Astrocyte of the spinal cord (primary cell): Measurements from ENCODE around the gene EPB41L1.

Source experiments
- DNase-seq: peaks from one replicate; pipeline ENCODE4 v3.0.0; 2011; ENCODE audit warnings: low read depth, low spot score
- H3K4me3 ChIP-seq: 2 replicates; pipeline ENCODE4 v1.5.1; 2011; ENCODE audit warnings: low read depth, mild to moderate bottlenecking, low read length, moderate library complexity
- CTCF ChIP-seq: IDR thresholded peaks from 2 replicates; pipeline ENCODE4 v1.5.1; 2012; ENCODE audit warnings: low read depth, mild to moderate bottlenecking, low read length, inconsistent platforms
- in situ Hi-C: cut with HindIII; loops from 2 replicates; pipeline ENCODE4 v1.10.0; 2017; ENCODE audit warnings: low sequenced_read_pairs

EPB41L1 gene

GRCh38 chr20:36193977-36194712 is 39.6 kb downstream of the EPB41L1 start:
- no peak for DNase-seq
- H3K4me3 ChIP-seq, result no peak overlapping the region
- in situ Hi-C loops, result no loop called here
- no peak for TF ChIP-seq CTCF

GRCh38 chr20:36196676-36197075 is 42.1 kb downstream of the EPB41L1 start:
- no peak overlapping the region for H3K4me3 ChIP-seq
- in situ Hi-C loops, result no loop called here
- TF ChIP-seq CTCF, result no peak
- no peak for DNase-seq

- H3K4me3 ChIP-seq, result no peak overlapping the region
- DNase-seq, result no peak
- TF ChIP-seq CTCF, result no peak
- in situ Hi-C loops, result no loop called here
Observed at GRCh38 chr20:36197271-36197670, 42.7 kb downstream of the EPB41L1 start.

DNA sequence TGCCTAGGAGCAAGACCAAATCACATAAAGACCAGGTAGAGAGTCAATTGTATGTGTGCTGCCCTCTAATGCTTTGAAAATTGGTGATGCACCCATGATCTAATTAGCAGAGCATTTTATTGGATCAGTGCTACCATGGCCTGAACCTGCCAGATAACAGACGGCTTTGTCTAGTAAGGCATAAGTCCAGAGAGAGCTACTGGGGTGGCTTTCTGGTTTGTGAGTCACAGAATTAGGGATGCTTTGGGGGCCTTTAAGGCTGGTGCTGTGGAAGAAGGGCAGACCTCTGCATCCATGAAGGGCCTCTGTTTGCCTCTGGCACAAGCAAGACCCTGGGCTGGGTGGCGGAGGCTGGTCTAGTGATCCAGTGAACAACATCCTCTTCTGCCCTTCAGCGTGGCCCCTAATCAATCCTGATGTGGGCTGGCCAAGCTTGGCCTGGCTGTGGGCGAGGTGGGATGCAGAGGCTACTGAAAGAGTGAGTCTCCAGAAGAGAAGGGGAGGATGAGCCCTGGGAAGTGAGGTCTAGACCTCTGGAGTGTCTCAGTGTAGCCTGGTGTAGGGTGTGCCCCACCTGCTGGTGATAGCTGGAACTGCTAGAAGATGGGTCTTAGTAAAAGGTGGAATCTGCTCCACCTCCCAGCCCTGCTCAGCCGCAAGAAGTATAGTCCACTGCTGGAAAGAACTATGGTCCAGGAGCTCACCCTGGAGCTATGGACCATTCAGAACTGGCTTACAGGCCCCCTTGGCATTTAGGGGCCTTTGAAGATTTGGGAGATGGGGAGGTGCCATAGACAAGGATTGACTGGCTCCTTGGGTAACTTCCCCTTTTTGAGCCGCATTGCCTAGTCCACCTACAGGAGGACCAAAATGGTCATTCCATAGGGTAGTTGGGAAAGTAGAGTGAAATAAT is 45.1 kb downstream of the EPB41L1 start:
- H3K4me3 ChIP-seq, result no peak overlapping the region
- DNase-seq, result peak; percentile 73
- peak; percentile 95 for TF ChIP-seq CTCF
- in situ Hi-C loops, result no loop called here

DNA sequence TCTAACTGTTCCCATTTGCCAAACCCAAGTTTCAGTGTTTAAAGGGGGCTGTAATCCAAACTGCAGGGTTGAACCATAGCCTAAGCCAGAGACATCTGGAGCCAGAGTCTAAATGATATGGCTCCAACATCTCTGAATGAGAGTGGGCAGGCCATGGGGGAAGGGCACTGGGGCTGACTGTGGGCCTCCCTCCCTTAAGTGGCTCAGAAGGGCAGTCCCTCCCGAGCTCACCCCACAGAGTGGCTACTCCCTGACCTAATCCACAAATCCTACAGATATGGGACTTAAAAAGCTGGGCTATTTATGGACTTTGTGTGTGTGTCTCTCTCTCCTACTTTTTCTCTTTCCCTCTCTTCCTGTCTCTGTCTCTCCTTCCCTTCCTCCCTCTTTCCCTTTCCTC is 45.9 kb downstream of the EPB41L1 start:
- in situ Hi-C loops, result no loop called here

DNA sequence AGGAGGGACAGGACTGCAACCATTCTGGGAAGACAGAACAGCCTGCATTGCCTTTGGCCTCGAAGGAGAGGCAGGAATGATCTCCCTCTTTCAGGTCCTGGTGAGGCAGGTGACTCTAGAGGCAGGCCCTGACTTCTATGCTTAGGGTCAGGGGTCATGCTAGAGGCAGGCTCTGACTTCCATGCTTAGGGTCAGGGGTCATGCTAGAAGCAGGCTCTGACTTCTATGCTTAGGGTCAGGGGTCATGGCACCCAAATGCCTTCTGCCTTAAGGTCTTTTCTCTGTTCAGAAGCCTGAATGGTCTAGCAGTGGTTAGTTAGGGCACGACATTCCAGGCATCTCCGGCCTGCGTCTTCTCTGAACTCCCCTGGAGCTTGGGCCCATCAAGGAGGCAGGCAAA is 46.7 kb downstream of the EPB41L1 start:
- H3K4me3 ChIP-seq, result no peak overlapping the region
- in situ Hi-C loops, result no loop called here
- DNase-seq, result no peak
- no peak for TF ChIP-seq CTCF

More for the DNA sequence above, 45.9 kb downstream of the EPB41L1 start:
- H3K4me3 ChIP-seq, result no peak overlapping the region
- TF ChIP-seq CTCF, result no peak
- DNase-seq, result no peak
